ENCODE measurements around the gene VSIG10L.

Gene VSIG10L

DNA sequence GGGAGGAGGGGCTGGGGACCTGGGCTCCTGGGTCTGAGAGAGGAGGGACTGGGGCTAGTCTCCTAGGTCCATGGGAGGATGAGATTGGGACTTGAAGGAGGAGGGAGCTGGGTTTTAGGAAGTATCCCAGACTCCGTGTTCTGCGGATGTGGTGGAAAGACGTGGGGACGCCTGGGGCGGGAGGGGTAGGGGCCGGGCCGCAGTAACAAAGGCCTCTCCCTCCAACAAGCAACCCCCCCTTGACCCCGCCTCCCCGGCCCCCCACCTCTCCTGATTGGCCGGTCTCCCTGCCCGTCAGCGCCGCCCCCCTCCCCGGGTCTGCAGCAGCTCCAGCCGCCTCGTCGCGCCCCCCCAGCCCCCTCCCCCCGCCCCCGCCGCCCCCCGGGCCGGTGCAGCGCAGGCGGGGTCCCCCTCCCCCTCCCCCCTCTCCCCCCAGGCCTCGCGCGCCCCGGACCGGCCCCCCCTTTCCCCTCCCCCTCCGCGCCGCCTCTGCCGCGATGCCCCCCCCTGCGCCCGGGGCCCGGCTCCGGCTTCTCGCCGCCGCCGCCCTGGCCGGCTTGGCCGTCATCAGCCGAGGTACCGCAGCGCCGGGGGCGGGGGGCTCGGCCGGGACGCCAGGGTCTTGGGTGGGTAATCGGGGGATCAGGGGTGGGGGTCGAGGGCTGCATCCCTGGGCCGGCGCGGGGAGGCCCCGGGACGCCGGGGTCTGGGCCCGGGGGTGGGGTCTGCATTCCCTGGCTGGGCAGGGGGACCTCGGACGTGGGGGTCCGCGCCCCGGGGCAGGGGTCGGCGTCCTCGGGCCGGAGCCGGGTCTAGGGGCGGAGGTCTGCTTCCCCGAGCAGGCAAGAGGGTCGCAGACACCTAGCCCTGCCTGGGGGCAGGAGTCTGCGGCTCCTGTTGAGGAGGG is 30.3 kb downstream of the VSIG10L start, which contains the start of gene IGLON5:
Gene IGLON5, plus strand, starts transcription at position 294 of the 907 bp plus-strand sequence. Its CDS starts 204 bp downstream, at position 498.
- DNase-seq = no peak

DNA sequence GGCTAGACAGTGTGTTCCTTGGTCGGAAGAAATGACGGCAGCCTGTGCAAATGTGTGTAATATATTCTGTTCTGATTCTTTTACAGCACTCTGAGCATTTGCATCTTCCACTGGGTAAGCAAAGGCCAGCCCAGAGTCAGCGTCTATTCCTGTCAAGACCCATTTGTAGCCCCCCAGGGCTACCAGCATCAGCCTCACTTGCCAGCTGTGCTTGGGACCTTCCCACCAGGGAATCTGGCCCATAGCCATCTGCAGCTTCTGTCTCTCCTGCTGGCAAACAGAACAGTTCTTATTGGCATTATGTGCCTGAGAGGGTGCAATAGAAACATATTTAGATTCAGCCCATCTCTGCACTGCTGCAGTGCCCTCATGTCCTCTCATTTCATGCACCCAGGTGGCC is 36.5 kb downstream of the VSIG10L start:
- no peak for DNase-seq

DNA sequence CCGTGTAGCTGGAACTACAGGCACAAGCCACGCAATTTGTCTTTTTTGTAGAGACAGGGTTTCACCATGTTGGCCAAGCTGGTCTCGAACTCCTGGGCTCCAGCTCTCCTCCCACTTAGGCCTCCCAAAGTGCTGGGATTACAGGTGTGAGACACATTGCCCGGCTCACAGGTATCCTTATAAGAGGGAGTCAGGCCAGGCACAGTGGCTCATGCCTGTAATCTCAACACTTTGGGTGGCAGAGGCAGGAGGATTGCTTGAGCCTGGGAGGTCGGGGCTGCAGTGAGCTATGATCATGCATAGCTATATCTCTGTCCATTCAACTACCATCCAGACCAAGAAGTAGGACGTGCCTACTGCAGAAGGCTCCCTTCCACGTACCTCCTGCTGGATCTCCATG is 40.7 kb downstream of the VSIG10L start:
- no peak for DNase-seq

DNA sequence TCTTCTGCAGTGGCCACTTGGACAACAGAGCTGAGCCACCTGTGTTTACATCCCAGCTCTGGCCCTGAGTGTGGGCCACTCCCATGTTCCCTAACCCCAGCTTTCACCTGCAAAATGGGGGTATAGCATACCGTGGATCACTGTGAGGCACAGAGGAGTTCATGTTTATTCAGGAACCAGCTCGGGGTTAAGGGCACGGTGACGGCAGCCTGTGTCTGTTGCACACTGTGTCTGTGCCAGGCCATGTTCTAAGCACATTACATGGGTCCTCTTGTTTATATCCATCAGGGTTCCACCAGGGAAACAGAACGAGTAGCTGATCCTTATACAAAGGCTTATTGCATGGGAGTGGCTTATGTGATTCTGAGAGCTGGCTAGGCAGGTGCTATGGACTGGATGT is 44.5 kb downstream of the VSIG10L start:
- DNase-seq = no peak

DNA sequence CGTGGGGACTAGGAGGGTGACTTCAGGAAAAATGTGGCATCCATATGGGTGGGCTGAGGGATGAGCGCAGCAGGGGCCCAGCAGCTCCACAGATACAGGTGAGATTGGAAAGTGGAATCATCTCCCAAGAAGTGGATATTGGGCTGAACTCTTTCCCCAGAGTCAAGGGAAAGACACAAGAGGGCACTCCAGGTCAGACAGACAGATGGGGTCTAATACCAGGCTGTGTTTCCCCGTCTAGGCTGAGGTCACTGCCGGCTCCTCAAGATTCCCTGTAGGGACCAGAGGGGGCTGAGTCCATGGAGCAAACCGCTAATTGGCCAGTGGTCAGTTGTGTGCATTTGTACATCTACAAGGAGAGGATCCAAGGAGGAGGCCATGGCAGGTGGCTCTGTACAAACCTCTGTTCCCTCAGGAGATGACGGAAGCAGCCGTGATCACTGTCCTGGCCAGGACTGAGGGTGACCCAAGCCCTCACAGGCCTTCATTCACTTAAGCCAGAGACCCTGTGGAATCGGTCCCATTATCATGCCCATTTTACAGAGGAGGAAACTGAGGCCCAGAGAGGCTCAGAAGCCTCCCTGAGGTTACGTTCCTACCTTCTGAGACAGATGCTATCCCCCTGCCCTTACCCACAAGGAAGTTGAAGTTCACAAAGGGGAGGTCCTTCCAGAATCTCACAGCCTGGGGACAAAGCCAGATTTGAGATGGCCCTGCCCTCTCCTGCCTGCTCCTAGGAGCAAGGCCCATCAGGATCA is 45.4 kb downstream of the VSIG10L start:
- no peak for DNase-seq

DNA sequence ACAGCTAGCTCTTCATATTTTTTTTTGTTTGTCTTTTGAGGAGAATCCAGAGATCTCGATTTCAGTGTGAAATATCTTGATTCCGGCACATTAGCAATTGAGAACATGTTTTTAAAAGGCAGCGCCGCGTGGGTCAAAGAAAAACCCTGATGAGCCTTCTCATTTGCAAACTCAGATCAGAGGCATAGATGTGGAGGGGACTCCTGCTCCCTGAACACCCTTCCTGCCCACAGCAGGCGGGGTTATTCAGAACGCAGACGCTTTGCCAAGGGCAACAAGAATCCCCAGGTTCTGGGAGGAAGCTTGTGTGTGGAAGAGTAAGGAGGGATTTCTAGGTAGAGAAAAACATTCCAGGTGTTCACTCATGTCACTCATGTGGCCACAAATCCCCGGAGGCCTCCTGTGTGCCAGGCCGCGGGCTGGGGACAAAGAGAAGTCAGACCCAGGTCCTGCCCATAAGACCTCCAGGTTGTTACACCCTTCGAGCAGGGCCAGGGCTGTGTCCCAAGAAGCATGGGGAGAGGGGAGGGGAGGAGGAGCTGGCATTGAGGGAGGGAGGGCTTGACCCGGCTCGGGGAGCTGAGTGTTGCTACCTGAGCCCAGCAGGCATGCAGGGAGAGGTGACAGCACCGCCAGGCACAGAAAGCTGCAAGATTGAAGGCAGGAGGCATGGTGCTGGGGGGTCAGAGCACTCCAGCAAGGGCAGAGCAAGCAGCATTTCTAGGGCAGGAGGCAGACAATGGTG is 46.4 kb downstream of the VSIG10L start:
- no peak for DNase-seq

DNA sequence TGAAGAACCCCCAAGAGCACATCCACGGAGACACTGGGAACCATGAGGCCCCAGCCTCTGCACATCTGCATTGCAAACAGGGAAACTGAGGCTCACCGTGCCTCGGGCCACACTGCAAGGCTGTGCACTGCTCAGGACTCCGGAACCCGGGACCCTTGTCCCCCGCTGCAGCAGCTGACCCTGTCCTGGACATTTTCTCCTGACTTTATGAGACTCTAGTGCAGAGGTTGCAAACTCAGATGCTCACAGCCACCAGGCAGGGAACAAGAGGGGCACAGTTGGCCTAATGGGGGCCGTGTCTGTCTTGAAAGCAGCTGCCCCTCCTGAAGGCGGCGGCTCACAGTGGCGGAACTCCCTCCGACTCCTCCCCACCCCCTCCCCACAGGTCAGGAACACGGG is 47.0 kb downstream of the VSIG10L start:
- DNase-seq = no peak

DNA sequence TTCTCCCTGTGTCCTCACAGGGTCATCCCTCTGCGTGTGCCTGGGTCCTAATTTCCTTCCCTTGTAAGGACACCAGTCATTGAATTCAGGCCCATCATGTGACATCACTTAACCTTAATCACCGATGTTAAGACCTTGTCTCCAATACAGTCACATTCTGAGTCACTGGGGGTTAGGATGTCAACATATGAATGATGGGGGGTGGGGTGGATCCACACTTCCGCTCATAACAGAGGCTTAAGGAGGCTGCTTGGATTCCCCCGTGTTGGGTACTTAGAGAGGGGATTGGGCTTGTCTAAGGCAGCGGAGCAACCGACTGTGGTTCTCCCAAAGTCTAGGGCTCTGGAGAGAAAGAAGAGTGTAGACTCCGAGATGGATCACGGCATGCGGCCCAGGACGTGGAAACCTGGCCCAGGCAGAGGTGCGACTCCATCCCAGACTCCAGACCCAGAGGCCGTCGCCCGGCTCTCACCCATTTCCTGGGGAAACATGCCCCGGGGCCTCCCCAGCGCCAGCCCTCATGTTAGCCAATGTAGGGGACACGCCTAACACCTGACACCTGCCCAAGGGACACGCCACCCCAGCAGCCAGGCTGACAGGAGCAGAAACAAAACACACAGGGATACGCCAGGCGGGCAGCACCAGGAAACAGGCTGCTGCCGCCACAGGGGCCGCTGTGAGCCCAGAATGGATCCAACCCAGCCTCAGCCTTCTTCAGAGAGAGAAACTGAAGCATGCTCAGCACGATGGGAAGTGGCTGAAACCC is 47.5 kb downstream of the VSIG10L start:
- no peak for DNase-seq

DNA sequence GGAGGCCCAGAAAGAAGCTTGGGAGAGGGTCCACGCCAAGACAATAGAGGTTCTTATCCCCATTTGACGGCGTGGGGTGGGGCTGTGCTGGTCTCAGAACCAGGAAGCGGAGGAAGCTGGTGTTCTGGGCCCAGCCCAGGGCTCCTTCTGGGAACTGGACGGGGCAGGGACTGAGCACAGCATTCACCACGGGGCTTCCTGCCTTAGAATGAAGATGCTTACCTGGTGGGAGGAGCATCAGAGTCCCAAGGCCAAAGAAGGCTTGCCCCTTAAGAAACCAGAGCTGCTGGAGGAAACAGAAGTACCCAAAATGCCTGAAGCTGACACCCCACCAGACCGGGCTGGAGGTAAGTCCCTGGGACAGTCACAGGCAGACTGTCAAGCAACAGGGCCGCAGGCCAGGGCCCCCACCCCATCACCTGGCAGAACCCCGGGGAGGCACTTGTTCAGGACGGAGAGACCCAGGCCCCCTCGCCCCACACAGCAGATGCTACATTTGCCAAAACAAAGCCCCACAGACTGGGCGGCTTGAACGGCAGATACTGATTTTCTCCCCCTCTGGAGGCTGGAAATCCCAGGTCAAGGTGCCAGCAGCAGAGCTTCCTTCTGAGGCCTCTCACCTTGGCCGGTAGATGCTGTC is 48.2 kb downstream of the VSIG10L start:
- DNase-seq = no peak

DNA sequence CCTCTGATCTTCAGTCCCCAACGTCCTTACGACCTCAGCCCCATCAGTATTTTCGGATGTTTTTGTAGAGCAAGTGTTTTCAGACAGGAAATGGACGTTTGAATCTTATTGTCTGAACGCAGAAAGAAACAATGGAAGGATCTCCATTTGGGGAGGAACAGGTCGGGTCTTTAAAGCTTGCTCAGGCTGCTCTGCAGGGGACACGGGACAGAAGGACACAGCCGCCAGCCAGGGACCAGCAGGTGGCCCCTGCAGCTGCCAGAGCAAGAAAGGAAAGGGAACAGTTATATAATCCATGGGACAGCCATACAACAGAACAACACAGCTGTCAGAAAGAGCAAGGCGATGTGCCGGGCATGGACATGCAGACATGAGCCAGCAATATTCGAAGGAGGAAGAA is 49.0 kb downstream of the VSIG10L start:
- no peak for DNase-seq

DNA sequence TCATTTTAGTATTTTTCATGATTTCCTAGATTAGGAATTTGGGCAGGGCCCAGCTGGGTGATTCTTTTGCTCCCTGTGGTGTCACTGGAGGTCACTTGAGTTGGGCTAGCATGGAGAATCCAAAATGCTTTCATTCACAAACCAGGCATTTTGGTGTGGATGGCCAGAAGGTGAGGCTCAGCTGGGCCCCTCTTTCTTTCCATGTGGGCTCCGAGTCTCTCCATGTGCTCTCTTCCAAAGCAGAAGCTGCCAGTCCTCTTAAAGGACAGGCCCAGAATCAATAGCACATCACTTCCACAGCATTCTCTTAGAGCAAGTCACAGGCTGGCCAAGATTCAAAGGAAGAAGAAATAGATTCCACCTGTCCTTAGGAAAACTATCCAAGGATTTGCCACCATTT is 52.3 kb downstream of the VSIG10L start:
- DNase-seq = no peak

DNA sequence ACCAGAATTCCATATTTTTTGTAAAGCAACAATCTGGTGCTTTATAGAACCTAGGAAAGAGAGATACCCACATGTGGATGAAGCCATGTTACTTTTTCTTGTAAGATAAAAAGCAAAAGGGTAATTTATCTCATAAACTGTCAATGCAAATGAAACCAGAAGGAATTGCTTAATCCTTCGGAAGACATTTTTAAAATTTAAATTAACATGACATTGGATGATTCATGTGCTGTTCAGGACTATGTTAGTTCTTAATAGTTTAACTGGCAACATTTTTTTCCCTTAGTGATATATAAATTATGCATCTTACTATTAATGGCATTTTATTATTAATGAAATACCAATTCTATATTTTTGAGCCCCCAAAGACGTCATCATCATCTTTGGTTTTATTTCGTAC is 56.3 kb downstream of the VSIG10L start:
- no peak for DNase-seq

DNA sequence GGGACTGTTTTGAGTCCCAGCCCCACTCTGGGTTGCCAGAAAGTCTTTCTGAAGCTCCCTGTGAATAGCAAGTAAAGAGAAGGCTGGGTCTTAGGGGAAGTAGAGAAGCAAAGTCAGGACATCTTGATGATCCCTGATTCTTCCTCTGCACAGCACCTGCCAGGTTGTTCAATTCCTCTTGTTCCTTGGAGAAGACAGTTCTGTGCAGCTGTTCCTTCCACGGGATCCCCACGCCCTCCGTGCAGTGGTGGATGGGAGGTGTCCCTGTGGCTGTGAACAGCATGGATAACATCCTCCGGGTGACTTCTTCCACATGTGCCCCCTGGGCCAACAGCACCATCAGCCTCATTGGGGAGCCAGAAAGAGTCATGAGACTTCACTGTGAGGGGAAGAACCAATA is 59.6 kb downstream of the VSIG10L start:
- no peak for DNase-seq
